Thyroid gland (tissue), 4 donors: Measurements from ENCODE around the gene PXDN.

Experiments
- CTCF ChIP-seq, 6 experiments: fragments of 200-600 bp in 3 of 6; fragments of 450-650 bp in 3 of 6; sonication (generic) in 3 of 6; IDR thresholded peaks; one replicate each; pipeline ENCODE4 v1.5.1; 2016 to 2019; ENCODE audit warnings: antibody characterized with exemption in 6 of 6, mild to moderate bottlenecking in 2 of 6, inconsistent platforms in 1 of 6, moderate library complexity in 1 of 6
- POLR2A ChIP-seq, 2 donors: fragments of 450-650 bp; IDR thresholded peaks; one replicate each; pipeline ENCODE4 v1.6.1; 2017; ENCODE audit warnings: antibody characterized with exemption in 2 of 2, mild to moderate bottlenecking in 2 of 2, moderate library complexity in 1 of 2

DNA sequence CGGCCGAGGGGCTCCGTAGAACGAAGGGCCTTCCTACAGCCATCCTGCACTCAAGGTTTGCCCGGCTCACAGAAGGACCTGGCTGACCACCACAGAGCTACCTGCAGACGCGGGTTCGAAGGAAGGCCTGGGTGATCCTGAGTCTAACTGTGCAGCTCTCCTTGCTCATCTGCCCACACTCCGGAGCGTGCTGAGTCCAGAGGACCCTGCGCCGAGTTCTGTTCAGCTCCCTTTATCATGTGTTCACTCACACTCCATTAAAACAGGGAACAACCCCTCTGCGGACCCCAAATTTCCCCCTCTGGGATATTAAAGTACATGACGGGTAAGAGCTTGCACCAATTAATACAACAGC lies 138.3 kb downstream of the PXDN start:
- TF ChIP-seq CTCF (IDR thresholded peaks at IDR 0.05) (no peak), POLR2A (IDR thresholded peaks at IDR 0.05) (no peak)
